GM12891 (cell line): ENCODE data around the gene TMBIM1.

Source experiments
- POLR2A ChIP-seq: IDR thresholded peaks from 2 replicates; pipeline ENCODE4 v1.6.1; 2011; ENCODE audit warnings: low read depth, low read length, control low read depth
- POLR2AphosphoS5 ChIP-seq: IDR thresholded peaks from 2 replicates; pipeline ENCODE4 v1.6.1; 2011; ENCODE audit warnings: low read depth, low read length, control low read depth

GRCh38 chr2:218341381-218341780 is 49.1 kb upstream of the TMBIM1 start:
- TF ChIP-seq POLR2AphosphoS5, result no peak
- TF ChIP-seq POLR2A, result no peak
